GM18907 (cell line): ENCODE results near the gene STXBP6.

Experiments
- ATAC-seq: cut with Tn5 transposase; IDR thresholded peaks from one replicate; pipeline ENCODE4 v1.9.1; 2021; ENCODE audit warnings: mild to moderate bottlenecking, moderate library complexity; ENCODE audit not compliant: unreplicated experiment

Gene STXBP6

GRCh38 chr14:25019892-25020291 is 30.1 kb downstream of the STXBP6 start:
- ATAC-seq, result no peak

- ATAC-seq, result no peak
Measured at GRCh38 chr14:25017562-25017961, 32.4 kb downstream of the STXBP6 start.

- no peak for ATAC-seq
Measured at GRCh38 chr14:25015761-25016160, 34.2 kb downstream of the STXBP6 start.

- no peak for ATAC-seq
Measured at GRCh38 chr14:25014440-25014839, 35.5 kb downstream of the STXBP6 start.

- no peak for ATAC-seq
Measured at GRCh38 chr14:25011095-25011494, 38.9 kb downstream of the STXBP6 start.

GRCh38 chr14:25010471-25010870 is 39.5 kb downstream of the STXBP6 start:
- ATAC-seq, result no peak

GRCh38 chr14:25009891-25010290 is 40.1 kb downstream of the STXBP6 start:
- ATAC-seq, result no peak

GRCh38 chr14:25007832-25008231 is 42.1 kb downstream of the STXBP6 start:
- no peak for ATAC-seq

- ATAC-seq, result peak; percentile 42
Measured at GRCh38 chr14:25006961-25007795, 42.8 kb downstream of the STXBP6 start.

- no peak for ATAC-seq
Measured at GRCh38 chr14:25006031-25006430, 43.9 kb downstream of the STXBP6 start.

- peak; percentile 69 for ATAC-seq
Measured at GRCh38 chr14:25004389-25004809, 45.5 kb downstream of the STXBP6 start.

GRCh38 chr14:25003537-25003936 is 46.4 kb downstream of the STXBP6 start:
- no peak for ATAC-seq

GRCh38 chr14:25001601-25002000 is 48.3 kb downstream of the STXBP6 start:
- ATAC-seq, result no peak

GRCh38 chr14:25001156-25001555 is 48.8 kb downstream of the STXBP6 start:
- ATAC-seq, result no peak

GRCh38 chr14:24999157-24999556 is 50.8 kb downstream of the STXBP6 start:
- no peak for ATAC-seq

GRCh38 chr14:24996930-24997725 is 52.8 kb downstream of the STXBP6 start:
- ATAC-seq, result no peak

GRCh38 chr14:24995016-24995415 is 54.9 kb downstream of the STXBP6 start:
- ATAC-seq, result no peak

- ATAC-seq, result no peak
Measured at GRCh38 chr14:24993631-24994030, 56.3 kb downstream of the STXBP6 start.

- no peak for ATAC-seq
Measured at GRCh38 chr14:24992624-24993360, 57.2 kb downstream of the STXBP6 start.

GRCh38 chr14:24991821-24992220 is 58.1 kb downstream of the STXBP6 start:
- no peak for ATAC-seq

- ATAC-seq, result no peak
Measured at GRCh38 chr14:24991288-24991687, 58.7 kb downstream of the STXBP6 start.
